C4-2B (cell line): Measurements from ENCODE around the gene ITPA.
"Not testable (repeated sequence)": the region's sequence is repeated elsewhere in the genome, so short reads cannot be mapped to it uniquely, and the experiment has no call there.

Experiments
- H3K27ac ChIP-seq: fragments of 450-650 bp; 2 replicates; pipeline ENCODE4 v1.5.1; 2017
- CTCF ChIP-seq: fragments of 450-650 bp; conservative IDR thresholded peaks from 2 replicates; pipeline ENCODE4 v1.5.1; 2017; ENCODE audit warnings: mild to moderate bottlenecking
- ZFX ChIP-seq: fragments of 450-650 bp; IDR thresholded peaks from 2 replicates; pipeline ENCODE4 v1.6.1; 2017

Gene ITPA

DNA sequence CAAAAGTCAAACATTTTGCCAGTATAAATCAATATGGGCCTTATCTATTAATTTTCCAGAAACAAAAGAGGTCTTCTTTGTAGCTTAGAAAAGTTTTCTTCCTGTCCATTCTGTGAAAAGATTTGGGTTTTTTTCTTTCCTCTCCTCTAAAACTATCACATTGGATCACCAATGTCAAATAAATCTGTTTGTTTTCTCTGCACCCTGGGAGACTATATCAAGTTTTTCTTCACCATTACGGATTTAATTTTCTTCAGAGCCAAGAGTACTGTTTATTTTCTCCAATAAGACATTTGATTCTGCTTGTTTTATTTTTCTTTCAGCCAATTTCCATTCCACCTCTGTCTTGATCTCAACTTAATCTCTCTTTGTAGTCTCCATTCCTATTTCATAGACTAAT is 34.0 kb upstream of the ITPA start:
- H3K27ac ChIP-seq, result no peak overlapping the region

DNA sequence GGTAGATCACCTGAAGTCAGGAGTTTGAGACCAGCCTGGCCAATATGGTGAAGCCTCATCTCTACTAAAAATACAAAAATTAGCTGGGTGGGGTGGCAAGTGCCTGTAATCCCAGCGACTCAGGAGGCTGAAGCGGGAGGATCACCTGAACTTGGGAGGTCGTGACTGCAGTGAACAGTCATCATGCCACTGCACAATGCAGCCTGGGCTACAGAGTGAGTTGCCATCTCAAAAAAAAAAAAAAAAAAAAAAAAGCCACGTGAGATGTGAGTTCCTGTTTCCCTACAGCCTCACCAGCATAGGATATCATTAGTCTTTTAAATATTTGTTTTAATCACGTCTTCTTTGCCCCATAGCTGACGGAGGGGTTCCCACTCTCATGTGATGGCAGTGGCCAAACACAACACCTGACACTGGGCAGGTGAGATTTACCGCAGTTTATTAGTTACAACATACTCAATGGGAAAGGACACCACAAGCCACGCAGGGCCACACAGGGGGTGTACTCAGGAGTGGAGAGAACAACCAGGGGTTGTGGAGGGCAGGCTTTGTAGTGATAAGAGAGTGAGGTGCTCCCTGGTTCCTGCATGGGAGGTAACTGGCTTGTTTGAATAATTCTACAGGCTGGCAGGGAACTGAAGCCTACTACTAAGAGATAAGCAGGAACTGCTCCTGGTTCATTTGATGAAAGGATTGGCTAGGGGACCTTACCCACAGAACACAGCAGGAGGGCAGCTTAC is 31.4 kb upstream of the ITPA start:
- TF ChIP-seq ZFX, result no peak
- no peak for TF ChIP-seq CTCF
- no peak overlapping the region for H3K27ac ChIP-seq

More for the DNA sequence above, 34.0 kb upstream of the ITPA start:
- TF ChIP-seq ZFX (no peak), CTCF (no peak)

DNA sequence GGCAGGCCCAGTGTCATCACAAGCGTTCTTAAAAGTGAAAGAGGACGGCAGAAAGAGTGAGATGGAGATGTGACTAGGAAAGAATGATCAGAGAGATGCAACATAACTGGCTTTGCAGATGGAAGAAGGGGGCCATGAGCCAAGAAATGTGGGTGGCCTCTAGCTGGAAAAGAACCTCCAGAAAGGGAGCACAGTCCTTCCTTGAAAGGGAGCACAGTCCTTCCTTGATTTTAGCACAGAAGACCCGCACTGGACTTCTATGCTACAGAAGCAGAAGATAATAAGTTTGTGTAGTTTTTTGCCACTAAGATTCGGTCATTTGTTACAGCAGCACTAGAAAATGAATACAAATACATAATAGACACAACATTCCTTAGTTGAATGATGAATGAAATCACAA is 29.0 kb upstream of the ITPA start:
- no peak for TF ChIP-seq ZFX
- TF ChIP-seq CTCF, result no peak
- no peak overlapping the region for H3K27ac ChIP-seq

DNA sequence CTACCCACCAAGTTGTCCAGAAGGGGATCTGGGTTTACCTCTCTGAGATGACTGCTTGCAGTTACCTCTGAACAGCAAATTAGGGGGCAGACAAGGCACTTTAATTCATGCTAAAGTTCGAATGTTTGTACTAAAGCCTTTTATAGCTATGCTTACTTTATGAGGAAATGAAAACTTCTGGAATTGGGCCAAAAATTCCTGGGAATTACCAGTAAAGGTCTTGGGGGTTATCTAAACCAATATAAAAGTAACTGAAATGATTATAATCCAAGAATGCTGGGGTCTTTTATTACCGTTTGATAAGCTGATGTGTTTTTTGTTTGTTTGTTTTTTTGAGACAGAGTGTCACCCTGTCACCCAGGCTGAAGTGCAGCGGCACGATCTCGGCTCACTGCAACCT is 28.0 kb upstream of the ITPA start:
- TF ChIP-seq ZFX, result no peak
- TF ChIP-seq CTCF, result no peak
- no peak overlapping the region for H3K27ac ChIP-seq

GRCh38 chr20:3182429-3182828 is 26.9 kb upstream of the ITPA start:
- not testable (repeated sequence) for H3K27ac ChIP-seq

- no peak overlapping the region for H3K27ac ChIP-seq
- TF ChIP-seq ZFX (no peak), CTCF (no peak)
Observed at GRCh38 chr20:3183896-3184612, 25.2 kb upstream of the ITPA start.

- H3K27ac ChIP-seq, result not testable (repeated sequence)
Observed at GRCh38 chr20:3187861-3188260, 21.4 kb upstream of the ITPA start.

DNA sequence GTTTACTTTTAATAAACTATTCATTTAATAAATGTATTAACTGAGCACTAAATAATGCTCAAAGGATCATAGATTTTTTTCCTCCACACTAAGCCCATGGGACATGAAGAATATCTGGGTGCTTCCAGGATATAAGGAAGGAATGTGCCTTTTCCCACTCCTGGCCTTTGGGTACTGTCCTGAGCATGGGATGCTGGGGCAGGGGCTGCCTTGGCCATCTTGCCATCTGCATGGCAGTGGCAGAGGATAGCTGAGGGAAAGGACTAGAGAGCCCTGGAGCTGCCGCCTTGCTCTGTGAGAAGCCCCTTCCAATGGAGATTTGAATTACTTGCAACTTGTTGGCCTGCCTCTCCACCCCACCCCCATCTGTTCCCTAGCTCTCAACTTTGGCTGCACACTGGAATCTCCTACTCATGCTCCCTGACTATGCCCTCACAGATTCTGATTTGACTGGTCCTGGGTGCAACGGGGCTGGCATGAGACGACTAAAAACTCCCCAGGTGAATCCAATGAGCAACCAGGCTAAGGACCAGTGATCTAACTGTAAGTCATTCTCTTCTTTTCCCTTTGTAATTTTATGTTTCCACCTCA is 20.4 kb upstream of the ITPA start:
- no peak for TF ChIP-seq ZFX
- no peak for TF ChIP-seq CTCF
- no peak overlapping the region for H3K27ac ChIP-seq
